HG03139 (cell line): ENCODE results near the gene PCBP3.
"Not testable (repeated sequence)": the region's sequence is repeated elsewhere in the genome, so short reads cannot be mapped to it uniquely, and the experiment has no call there.

ENCODE experiments used
- ATAC-seq: cut with Tn5 transposase; IDR thresholded peaks from one replicate; pipeline ENCODE4 v1.9.1; 2021; ENCODE audit not compliant: unreplicated experiment

PCBP3 gene

DNA sequence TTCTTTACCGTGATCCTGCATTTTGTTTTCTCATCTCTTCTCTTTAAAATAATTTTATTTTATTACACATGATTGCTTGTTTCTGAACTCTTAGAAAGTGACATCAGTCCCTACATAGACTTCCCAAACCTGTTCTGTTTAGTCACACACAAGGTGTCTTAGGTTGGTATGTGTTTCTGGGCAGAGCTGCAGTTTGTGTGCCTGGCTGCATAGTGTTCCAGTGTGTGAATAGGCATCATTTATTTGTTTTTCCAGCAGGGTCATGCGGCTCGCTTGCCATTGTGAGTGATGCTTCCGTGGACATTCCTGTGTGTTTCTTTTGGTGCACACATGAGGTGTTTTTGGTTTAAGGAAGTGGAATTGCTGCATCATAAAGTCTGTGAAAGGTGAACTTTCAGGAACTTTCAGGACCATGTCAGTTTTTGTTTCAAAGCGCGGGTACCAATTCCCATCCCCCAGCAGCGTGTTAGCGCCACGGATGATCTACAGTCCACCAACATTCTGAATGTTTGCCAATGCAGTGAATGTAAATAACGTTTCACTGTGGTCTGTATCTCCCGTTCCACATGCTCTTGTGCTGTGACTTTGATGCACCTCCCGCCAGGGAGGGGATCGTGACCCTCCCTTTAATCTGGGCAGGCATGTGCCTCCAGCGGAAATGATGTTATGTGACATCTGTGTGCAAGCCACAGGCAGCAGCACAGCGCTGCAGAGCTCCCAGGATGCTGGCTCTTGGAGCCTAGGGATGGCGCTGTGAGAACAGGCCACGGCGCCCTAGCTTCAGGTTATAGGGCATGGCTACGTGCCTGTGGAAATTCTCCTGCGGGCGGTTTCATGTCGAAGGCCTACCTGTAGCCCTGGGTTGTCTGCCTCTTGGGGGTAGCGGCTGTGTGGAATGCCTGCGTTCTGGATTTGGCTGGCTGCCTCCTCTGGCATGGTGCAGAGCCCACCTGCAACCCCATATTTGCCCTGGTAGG lies 193.5 kb downstream of the PCBP3 start:
- no peak for ATAC-seq

DNA sequence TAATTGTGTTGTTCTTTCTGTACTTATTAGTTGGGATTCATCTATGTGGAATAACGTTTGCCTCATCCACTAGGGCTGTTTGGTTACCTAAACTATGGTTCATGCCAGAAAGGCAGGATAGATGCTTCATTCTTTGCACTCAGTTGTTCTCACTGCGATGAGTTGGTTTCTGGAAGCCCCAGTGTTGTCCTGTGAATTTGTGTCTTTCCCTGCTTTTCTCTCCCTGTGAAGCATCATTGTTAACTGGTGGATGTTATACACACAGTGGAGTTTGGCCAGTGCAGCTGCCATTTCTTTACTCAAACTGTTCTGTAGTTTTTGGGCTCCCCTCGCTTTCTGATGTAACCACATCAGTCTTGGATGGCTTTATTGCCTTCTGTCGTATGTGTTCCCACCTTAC lies 194.4 kb downstream of the PCBP3 start:
- ATAC-seq = no peak

DNA sequence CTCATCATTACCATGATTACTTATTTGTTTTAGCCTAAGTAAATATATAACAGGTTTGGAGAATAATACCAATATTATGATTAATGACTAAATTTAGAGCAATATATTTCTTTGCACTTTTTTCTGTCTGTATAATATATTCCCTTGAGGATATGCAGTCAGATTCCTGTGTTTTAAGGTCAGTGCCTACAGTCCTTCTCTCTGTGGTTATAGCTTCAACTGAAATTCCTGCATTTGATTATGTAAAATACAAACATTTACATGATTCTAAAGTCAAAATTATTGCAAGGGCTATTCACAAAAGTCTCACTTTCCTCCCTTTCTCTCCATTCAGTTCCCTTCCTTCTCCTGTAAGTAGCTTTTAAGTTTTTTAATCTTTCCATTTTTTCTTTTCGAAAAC lies 195.1 kb downstream of the PCBP3 start:
- no peak for ATAC-seq

DNA sequence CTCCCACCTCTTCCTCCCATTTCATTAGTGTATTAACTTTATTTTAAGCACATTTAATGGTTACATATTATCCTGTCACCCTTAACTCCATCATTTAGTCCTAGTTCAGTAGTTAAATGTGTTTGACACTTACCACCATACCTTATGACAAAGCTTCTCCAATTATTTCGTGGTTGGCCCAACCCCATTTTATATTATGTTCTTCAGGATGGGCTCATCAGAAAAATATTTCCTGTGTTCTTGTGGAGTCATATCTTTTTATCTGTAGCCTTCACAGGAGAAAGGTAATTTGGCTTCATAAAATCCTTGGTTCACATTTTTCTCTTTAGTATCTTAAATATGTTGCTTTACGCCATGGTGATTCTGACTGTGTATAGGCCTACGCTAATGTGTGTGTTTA lies 195.7 kb downstream of the PCBP3 start:
- ATAC-seq = no peak

DNA sequence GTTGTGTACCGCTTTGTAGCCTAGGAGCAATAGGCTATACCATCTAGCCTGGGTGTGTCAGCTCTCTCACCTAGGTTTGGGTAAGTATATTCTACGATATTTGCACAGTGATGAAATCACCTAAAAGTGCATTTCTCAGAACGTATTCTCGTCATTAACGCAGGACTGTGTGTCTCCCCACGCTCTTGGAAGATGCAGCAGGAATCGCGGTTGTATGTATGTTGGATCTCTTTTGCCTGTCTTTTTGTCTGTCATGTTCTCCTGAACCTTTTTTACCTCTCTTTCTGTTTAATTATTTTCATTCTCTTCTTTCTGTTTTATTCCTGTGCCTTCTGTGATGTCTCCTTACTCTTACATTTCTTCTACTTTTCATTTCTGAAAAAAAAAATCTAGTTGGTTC lies 197.5 kb downstream of the PCBP3 start:
- no peak for ATAC-seq

DNA sequence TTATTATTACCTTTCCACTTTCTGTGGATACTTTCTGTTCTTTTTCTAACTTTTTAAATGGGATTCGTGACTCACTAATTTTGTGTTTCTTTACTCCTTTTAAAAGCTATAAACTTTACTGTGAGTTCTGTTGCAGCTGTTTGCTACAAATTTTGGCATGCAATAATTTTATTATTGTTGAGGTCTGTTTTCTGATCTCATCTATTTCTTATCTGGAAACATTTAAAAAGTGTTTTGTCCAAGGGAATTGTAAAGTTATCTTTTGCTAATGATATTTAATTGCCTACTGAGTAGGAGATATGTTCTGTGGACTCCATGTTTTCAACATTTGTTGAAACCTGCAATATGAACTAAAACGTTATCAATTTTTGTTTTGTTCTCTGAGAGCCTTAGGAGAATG lies 199.9 kb downstream of the PCBP3 start:
- ATAC-seq = no peak

DNA sequence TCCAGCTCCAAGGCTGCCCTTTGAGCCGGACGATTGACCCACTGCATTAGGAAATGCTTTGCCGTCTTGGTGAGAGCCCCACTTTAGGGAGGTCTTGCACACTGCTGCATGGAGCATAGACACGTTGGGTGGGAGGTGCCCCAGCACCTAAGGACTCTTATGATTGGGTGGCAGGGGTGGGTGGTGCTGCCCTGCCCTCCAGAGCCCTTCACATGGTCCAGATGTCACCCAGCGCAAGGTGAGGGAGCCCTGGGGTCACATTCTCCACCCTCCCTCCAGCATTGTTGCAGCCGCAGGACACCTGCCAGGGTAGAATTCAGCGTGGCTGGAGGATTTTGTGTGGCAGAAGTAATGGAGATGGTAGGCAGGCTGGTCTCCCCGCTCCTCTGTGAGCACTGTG lies 200.7 kb downstream of the PCBP3 start:
- no peak for ATAC-seq

DNA sequence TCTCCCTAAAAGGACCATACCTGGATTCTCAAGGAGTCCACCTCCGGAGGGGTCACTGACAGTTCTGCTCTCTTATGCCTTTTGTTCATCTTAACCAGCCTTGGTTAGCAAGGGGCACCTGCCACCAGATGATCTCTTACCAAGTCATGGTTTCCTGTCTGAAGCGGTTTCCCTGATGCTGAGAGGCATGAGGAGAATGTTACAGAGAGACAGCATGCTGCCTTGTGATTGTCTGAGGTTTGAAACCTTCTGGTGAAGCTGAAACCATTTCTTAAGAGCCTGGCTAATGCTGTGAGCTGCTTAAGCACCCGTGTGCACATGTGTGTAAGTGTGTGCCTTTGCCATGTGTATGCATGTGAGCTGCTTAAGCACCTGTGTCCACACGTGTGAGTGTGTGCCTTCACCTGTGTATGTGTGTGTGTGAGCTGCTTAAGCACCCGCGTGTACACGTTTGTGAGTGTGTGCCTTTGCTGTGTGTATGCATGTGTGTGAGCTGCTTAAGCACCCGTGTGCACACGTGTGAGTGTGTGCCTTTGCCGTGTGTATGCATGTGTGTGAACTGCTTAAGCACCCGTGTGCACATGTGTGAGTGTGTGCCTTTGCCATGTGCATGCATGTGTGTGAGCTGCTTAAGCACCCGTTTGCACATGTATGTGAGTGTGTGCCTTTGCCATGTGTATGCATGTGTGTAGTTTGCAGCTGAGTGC lies 201.7 kb downstream of the PCBP3 start:
- ATAC-seq = no peak

DNA sequence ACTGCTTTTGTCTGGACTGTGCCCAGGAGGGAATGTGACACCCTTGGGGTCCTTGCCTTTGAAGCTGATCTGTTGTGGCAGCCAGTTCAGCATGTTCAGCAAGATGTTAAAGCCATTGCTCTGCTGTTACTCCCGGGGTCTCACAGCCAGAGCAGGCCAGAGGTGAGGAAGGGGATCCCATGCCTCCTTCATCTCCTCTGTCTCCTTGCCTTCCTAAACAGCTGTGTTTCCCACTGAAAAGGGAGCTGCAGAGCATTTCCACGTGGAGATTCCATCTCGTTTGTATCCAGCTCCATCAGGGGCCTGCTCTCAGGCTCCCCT lies 202.2 kb downstream of the PCBP3 start:
- ATAC-seq = no peak

DNA sequence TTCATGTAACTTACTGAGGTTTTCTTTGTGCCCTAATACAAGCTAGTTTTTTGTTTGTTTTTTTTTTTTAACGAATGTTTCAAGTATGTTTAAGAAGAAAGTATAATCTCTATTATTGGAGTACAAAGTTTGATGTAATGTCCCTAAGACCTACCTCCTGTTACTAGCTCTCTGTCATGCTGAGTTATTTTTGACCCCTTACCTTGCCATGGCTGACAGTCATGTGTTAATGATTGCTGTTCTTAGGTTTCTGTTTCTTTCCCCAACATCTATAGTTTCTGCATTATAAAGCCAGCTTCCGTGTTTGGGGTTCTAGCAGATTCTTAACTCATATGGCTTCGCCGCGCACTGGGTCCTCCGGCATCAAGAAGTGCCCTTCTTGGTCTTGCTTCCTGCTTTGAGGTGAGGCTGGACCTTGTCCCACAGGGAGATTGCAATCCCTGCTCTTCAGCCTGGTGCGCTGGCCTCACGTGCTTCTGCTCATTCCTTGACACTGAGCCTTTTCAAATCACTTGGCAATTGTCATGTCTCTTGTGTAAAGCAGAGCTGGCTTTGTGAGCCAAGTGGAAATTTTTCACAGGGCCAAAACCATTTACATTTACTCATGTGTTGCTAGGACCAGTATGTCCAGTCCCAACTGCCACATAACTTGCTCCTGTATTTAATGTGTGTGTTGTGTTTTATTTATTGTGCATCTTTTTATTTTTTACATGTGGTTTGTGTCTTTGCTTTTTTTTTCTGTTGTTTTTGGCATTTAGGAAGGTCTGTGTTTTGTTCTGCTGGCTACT lies 203.0 kb downstream of the PCBP3 start:
- ATAC-seq = no peak

DNA sequence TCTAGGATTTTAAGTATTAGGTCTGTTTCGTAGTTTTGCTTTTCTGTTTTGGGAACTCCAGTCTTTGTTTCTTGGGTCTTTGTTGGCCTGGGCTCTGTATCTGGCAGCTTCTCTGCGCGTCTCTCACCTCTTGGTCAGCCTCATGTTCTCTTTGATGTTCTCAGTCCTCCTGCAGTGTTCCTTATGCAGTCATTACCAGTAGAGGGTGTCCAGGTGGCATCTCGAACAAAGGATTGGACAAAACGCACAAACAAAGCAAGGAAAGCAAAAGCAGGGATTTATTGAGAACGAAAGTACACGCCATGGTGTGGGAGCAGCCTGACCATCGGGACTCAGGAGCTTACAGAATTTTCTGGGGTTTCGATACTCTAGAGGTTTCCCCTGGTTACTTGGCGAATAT lies 204.3 kb downstream of the PCBP3 start:
- ATAC-seq = no peak

DNA sequence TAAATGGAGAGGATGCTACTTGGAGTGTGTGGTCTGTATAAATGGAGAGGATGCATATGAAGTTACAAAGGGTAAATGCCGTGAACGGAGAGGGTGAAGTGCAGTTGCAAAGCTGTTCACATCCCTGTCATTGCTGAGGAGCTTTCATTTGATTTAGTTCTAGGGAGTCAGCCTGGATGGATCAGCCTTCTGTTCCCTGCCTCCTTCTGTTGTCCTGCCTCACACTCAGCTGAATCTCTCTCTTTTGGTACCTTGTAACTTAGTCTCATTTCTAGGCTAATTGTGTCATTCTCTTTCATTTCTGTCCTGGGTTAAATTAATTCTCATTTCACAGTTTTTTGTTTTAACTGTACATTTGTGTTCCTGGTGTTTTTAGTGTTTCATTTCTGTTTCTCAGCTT lies 204.8 kb downstream of the PCBP3 start:
- no peak for ATAC-seq

DNA sequence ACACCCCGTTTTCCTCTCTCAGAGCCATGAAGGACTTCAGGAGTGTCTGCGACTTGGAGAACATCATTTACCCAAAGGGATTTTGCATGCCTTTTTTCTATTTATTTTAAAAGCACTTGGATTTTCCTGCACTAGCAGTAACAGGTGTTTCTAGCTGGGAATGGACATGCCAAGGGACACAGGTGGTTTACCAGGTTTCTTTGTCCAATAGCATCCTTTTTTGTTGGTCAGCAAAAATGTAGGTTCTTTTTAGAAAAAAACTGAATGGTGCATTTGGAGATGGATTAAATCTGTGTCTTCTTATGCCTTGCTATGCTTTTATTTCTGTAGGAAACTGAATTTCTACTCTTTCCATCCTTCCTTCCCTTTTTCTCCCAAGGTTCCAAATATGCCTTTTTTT lies 205.3 kb downstream of the PCBP3 start:
- no peak for ATAC-seq

DNA sequence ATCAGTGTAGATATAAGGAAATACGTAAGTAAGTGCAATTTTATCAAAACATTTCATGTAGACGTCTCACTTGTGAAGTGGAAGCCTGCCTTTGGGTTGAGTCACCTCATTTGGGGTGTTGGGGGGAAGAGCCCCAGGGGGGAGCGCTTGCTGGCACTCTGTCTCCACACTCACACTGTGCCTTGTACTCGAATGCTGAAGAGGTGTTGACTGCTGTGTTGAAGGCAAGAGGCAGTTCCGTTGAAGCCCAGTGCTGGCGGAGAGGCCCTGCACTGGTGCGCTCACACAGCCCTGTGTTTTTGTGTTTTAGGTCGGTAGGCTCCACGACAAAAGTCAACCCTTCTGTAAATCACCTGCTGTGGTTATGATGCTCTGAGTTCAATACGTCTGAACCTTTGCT lies 206.1 kb downstream of the PCBP3 start:
- no peak for ATAC-seq

DNA sequence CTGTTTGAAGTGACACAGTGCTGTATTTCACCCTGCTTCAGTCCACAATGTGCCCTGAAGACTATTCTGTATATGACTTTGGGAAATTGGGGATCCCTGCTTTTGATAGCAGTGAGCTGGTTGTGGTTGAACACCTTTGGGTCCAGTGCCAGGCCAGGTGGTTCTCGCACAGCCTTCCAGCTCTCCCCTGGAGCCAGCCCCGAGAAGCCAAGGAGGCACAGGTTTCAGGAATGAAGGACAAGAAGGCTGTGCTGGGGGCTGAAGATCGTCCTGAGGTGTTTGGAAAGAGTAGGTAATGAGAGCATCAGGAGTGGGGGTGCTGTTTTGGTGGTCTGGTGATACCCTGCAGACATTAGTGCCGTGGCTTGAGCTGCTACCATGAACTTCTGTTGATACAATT lies 206.7 kb downstream of the PCBP3 start:
- no peak for ATAC-seq

DNA sequence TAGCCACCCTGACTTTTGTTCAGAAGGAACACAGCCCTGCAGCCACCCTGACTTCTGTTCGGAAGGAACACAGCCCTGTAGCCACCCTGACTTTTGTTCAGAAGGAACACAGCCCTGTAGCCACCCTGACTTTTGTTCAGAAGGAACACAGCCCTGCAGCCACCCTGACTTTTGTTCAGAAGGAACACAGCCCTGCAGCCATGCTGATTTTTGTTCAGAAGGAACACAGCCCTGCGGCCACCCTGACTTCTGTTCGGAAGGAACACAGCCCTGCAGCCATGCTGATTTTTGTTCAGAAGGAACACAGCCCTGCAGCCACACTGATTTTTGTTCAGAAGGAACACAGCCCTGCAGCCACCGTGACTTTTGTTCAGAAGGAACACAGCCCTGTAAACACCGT lies 208.9 kb downstream of the PCBP3 start:
- ATAC-seq = not testable (repeated sequence)

DNA sequence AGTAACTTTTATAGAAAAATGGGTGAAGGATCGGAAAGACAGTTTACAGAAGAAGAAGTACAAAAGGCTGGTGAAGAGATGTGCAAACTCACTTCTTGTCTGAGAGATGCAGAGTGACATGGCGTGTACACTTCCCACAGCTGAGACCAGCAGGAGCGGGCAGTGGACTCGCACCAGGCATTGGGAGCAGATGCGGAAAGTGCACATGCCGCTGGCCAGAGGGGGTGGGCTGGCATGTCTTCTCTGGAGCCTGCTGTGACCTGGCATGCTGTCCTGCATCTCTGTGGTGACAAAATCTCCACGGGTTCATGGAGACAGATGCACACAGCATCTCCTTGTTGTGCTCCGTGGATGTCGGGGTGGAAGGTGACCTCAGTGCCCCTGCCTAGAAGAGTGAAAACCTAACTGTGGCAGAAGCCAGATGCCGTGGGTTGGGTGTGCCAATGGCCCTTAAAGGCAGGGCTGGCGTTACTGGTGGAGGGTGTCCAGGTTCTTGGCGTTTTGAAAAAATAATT lies 209.4 kb downstream of the PCBP3 start:
- ATAC-seq = no peak

DNA sequence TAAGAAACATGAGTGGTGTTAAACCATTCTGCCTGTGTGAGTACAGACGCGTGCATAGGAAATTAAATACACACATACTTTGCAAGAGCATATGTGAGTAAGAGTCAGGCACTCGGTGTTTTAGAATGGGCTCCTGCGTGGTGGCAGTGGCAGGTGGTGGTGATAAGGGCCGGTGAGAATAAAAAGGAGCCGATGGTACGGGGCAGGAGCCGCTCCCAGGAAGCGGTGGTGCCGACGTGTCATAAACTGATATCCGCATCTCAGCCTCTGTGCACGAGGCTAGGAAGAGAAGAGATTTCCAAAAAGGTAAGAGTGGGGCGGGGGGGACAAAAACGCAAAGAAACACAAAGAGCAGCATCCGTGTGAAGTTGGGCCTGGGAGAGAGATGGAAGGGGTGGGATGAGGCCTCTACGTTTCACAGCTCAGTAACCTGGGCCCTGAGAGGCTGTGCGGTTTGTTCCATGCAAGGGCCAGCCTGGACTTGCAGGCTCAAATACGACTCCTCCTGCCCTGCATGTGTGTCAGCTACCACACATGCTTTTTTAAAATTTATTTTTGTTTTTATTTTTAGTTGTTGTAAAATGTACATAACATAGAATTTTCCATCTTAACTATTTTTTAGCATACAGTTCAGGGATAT lies 210.3 kb downstream of the PCBP3 start:
- no peak for ATAC-seq

DNA sequence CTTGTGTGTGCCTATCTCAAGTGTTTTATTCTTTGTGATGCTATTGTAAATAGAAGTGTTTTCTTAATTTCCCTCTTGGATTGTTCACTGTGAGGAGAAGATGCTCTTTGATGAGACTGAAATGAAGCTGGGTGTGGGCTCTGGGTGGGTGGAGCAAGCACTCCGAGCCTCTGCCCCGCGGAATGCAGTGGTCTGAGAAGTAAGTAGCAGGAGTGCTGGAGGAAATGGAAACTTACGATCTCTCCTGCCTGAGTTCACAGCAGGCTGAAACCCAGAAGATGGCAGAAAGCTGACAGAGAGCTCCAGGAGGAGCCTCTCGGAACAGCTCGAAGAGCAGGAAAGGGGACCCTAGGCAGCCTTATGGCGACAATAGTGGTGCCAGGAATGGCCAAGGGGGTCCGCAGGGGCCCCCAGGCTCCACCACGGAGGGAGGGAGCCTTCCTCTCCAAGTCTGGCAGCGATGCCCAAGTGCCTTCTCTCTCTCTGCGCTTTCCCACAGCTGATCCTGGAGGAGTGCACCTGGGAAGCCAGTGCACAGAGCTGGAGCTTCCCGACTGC lies 211.2 kb downstream of the PCBP3 start:
- no peak for ATAC-seq

DNA sequence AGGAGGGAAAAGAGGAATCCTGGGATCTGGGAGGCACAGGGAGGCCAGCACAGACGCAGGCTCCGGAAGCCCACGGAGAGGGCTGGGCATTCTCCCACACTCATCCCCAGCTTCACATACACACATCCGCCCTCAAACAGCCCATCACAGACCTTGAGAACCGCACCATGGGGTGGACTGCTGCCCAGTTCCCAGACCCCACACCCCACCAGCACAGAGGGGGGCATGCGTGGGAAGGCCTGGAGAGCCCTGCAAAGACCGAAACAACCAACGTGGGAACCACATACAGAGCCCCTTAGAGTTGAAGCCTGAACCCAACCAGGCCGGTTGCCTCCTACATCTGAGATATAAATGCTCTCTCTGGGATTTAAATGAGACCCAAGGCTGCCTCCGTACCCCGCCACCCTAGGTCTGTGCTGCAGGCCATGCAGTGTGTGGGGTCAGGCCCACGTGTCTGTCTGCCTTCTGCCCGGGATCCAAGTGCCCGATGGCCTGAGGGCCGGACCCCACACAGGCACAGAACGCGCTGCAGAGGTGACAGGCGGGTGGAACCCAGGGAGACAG lies 211.8 kb downstream of the PCBP3 start:
- ATAC-seq = no peak
